A549 (cell line): Measurements from ENCODE around the gene CSTB. TPM values are rescaled to one million over a fixed set of nuclear protein-coding genes. Genes with fewer than 3 reads are reported as not detected.

Source experiments
- ATAC-seq, 2 experiments: fragments of 200-7000 bp in 1 of 2; fragments of >200 bp in 1 of 2; cut with Nextera tagmentation in 1 of 2; cut with Tn5 transposase in 1 of 2; 3 replicates each; pipeline versions ENCODE4 v1.8.0 to v1.9.1; 2018 to 2020; ENCODE audit warnings: mild to moderate bottlenecking in 1 of 2, moderate library complexity in 1 of 2
- CTCF ChIA-PET: fragments of 300-600 bp; sonication (Branson Sonifier 250); formaldehyde crosslinking; extraction: SDS; loops from one replicate; lab custom pipeline; 2021; ENCODE audit warnings: antibody characterized with exemption, inconsistent platforms; lab: Yijun Ruan, JAX
- POLR2A ChIA-PET: fragments of 350-600 bp; formaldehyde crosslinking; extraction: SDS; loops from one replicate; lab custom pipeline; 2021; ENCODE audit warnings: antibody characterized with exemption, inconsistent platforms; lab: Yijun Ruan, JAX
- DNase-seq, 2 experiments: peaks; one replicate each; pipeline versions ENCODE4 v3.0.0 to v3.0.0-alpha.2; 2011 to 2016; ENCODE audit warnings: low read depth in 1 of 2, low spot score in 1 of 2
- FAIRE-seq: peaks from 2 replicates; lab custom pipeline; 2011; peaks lifted over from hg19 to GRCh38; lab: Jason Lieb, UNC
- H3K27ac ChIP-seq, 2 experiments: fragments of >200 bp; sonication (Bioruptor Twin); formaldehyde crosslinking; 3 replicates each; pipeline ENCODE4 v1.5.1; 2016 to 2017
- H3K4me1 ChIP-seq: fragments of >200 bp; sonication (Bioruptor Twin); formaldehyde crosslinking; 3 replicates; pipeline ENCODE4 v1.6.1; 2016
- H3K4me2 ChIP-seq: fragments of >200 bp; sonication (Bioruptor Twin); formaldehyde crosslinking; 3 replicates; pipeline ENCODE4 v1.6.1; 2016
- H3K4me3 ChIP-seq: fragments of >200 bp; sonication (Bioruptor Twin); formaldehyde crosslinking; 3 replicates; pipeline ENCODE4 v1.5.1; 2016
- H3K9me3 ChIP-seq: fragments of >200 bp; sonication (Bioruptor Twin); formaldehyde crosslinking; 3 replicates; pipeline ENCODE4 v1.6.1; 2016
- CHD2 ChIP-seq: fragments of 150-350 bp; IDR thresholded peaks from 2 replicates; pipeline ENCODE4 v1.6.1; 2014; ENCODE audit warnings: low read length; ENCODE audit not compliant: partially characterized antibody
- JUN ChIP-seq, 2 experiments: fragments of >200 bp; sonication (Bioruptor Twin); formaldehyde crosslinking; IDR thresholded peaks; 2 replicates in 1 of 2; 3 replicates in 1 of 2; pipeline ENCODE4 v1.6.1; 2016 to 2017
- KDM1A ChIP-seq: fragments of 200-600 bp; sonication (generic); IDR thresholded peaks from 2 replicates; pipeline ENCODE4 v1.6.1; 2016; ENCODE audit warnings: low read depth, mild to moderate bottlenecking
- MYC ChIP-seq: IDR thresholded peaks from 2 replicates; pipeline ENCODE4 v1.6.1; 2012; ENCODE audit warnings: mild to moderate bottlenecking, inconsistent platforms, low read length, improper control_type of control experiment, borderline replicate concordance
- NPAS2 ChIP-seq: fragments of 250-450 bp; sonication (Bioruptor Pico); IDR thresholded peaks from 2 replicates; pipeline ENCODE4 v1.8.0; 2022; ENCODE audit warnings: mild to moderate bottlenecking, moderate library complexity, borderline replicate concordance
- RAD21 ChIP-seq, 2 experiments: fragments of >200 bp in 1 of 2; sonication (Bioruptor Twin) in 1 of 2; formaldehyde crosslinking in 1 of 2; IDR thresholded peaks in 1 of 2; conservative IDR thresholded peaks in 1 of 2; 2 replicates in 1 of 2; 3 replicates in 1 of 2; pipeline ENCODE4 v1.6.1; 2012 to 2018; ENCODE audit warnings: inconsistent platforms in 1 of 2
- RFX5 ChIP-seq: fragments of 450-650 bp; IDR thresholded peaks from 2 replicates; pipeline ENCODE4 v1.7.1; 2014; ENCODE audit warnings: antibody characterized with exemption, mild to moderate bottlenecking, moderate library complexity
- TFCP2L1 ChIP-seq: fragments of 250-450 bp; sonication (Bioruptor Pico); IDR thresholded peaks from 2 replicates; pipeline ENCODE4 v1.5.0; 2021; ENCODE audit warnings: mild to moderate bottlenecking
- WGBS: methylation state at CpG from one replicate; pipeline ENCODE4 v1.1.6; 2017; ENCODE audit errors: missing lambda C conversion rate; 5-methylcytosine and 5-hydroxymethylcytosine counted together
- polyA plus RNA-seq, 4 experiments: library from polyadenylated mRNA; depleted of rRNA in 3 of 4; stranded (reverse); fragments of >200 nt; fragmentation: RNase III in 1 of 4; extraction: RNeasy Plus Mini Kit Qiagen cat#74134 plus additional on column Dnase treatment in 1 of 4; gene quantifications; 2 replicates in 3 of 4; 3 replicates in 1 of 4; pipeline ENCODE4 v1.2.3, GENCODE V29; 2011 to 2017
- TF ChIP-seq, protein P1 (sequence below): fragments of 250-450 bp; sonication (Bioruptor Pico); IDR thresholded peaks from 2 replicates; pipeline ENCODE4 v1.5.0; 2021; ENCODE audit warnings: mild to moderate bottlenecking, moderate library complexity, borderline replicate concordance
- TF ChIP-seq, protein P2 (sequence below): fragments of >200 bp; sonication (Bioruptor Twin); formaldehyde crosslinking; IDR thresholded peaks from 3 replicates; pipeline ENCODE4 v1.5.1; 2016
- TF ChIP-seq, protein P3 (sequence below): fragments of 250-450 bp; sonication (Bioruptor Pico); IDR thresholded peaks from 2 replicates; pipeline ENCODE4 v1.5.0; 2020; ENCODE audit warnings: low read depth, mild to moderate bottlenecking, moderate library complexity

The CSTB gene
- polyA plus RNA-seq, 2 of the 4 experiments (the other 2 are of a cell fraction) = 42.9 to 101 TPM

DNA sequence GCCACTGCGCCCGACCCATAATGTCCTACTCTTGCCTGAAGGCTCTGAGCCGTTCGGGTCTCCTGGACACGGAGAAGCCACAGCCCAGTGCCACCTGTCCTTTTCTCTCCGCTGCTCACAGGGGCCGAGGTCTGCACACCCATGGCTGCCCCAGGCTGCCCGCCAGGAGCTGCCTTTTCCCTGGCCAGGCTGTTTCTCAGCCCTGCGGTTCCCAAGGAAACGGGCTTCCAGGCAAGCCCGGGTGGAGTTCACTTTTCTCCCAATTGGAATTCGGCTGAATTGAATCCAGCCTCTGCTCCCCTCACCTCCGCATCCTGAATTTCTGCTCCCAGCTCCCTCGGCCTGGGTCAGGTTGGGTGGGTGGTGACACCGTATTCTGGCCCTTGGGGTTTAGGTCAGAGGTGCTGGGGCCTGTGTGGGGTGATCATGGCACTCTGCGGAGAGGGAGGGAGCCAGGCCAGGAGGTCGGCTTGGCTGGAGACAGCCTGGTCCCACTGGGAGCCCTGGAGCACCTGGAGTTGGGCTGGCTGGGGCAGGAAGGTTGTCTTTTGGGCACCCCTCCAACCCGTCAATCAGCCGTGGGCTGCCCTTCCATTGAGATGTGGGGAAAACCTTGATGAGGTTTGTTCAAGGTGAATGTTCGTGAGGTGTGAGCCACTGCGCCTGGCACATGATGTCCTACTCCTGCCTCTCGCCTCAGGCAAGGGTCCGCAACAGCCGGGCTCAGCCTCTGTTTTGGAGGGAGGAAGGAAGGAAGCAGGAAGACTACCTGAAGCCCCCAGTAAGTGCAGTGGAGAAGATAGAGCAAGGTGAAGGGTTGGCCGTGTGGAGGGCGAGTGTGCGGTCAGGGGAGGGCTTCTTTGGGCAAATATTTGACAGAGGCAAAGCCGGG, 38.4 kb upstream of the CSTB start (continued):
- TF ChIP-seq, protein P1, sequence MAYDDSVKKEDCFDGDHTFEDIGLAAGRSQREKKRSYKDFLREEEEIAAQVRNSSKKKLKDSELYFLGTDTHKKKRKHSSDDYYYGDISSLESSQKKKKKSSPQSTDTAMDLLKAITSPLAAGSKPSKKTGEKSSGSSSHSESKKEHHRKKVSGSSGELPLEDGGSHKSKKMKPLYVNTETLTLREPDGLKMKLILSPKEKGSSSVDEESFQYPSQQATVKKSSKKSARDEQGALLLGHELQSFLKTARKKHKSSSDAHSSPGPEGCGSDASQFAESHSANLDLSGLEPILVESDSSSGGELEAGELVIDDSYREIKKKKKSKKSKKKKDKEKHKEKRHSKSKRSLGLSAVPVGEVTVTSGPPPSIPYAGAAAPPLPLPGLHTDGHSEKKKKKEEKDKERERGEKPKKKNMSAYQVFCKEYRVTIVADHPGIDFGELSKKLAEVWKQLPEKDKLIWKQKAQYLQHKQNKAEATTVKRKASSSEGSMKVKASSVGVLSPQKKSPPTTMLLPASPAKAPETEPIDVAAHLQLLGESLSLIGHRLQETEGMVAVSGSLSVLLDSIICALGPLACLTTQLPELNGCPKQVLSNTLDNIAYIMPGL (CRISPR knock-in tag) = no peak
- TF ChIP-seq MYC = no peak
- TF ChIP-seq, all 56 proteins: peak for 0

DNA sequence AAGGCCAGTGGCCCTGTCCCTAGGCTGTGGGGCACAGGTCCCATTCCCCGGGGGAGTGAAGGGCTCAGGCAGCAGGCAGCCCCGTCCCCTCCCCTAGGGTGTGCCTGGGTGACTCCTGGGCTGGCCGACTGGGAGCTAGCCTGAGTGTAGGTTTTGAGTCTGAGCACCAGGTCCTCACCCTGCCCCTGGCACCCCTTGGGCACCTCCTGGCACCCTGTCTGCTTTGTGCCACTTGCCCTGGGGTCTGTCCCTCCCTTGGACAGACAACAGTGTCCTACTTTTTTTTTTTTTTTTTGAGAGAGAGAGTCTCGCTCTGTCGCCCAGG, 37.5 kb upstream of the CSTB start:
- 100% methylated on average over 1 of the region's 5 CpGs for WGBS
- FAIRE-seq (no peak), DNase-seq (no peak), ATAC-seq (no peak)
- Histone ChIP-seq H3K4me2 (no peak overlapping the region), H3K4me1 (peaks cover 9% of the 10 kb centered on the region; the same call in 1 of the 3 replicates), H3K27ac (no peak overlapping the region), H3K9me3 (no peaks in the 10 kb centered on the region), H3K4me3 (no peak overlapping the region)
- POLR2A ChIA-PET = no interaction called here
- no peak for TF ChIP-seq KDM1A
- no peak for TF ChIP-seq CHD2
- no peak for TF ChIP-seq RAD21 (conservative IDR thresholded peaks at IDR 0.05 in 1 of 2, IDR thresholded peaks at IDR 0.05 in 1 of 2)
- TF ChIP-seq RFX5 = no peak
- CTCF ChIA-PET = interaction anchor here (0.6 to 0.8 kb wide), 2 partner anchors 162 to 857 kb away, joined by 3 to 4 read pairs; no protein-coding TSS in a partner anchor

DNA sequence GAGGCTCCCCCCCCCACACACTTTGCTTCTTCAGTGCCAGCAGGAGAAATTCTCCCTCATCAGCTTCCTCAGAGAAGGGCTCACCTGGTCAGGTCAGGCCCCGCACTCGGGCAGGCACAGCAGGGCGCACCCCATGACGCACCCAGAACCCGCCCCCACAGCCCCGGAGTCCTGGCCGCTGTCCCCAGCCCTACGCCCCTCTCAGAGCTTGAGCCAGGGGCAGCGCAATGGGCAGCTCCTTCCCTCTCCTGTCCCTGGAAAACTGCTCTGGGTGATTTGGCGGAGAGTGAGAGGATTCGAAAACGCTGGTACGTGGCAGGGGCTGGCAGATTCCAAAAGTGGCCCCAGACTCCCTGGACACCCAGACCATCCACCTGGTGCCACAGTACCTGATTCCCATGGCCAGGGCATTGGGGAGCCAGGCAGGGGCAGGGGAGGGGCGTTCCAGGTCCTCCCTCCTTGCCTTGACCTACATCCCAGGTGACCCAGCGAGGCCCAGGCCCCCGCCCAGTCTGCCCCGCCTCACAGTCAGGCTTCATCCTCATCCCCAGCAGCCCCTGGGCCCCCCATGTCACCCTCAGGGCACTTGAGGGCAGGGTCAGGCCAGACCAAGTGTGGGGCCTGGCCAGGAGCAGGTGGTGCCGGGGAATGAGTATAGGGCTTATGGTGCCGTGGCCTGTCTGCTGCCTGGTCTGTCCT, 37.0 kb upstream of the CSTB start:
- Histone ChIP-seq H3K9me3 (no peaks in the 10 kb centered on the region), H3K27ac (no peak overlapping the region), H3K4me2 (no peak overlapping the region), H3K4me1 (peaks cover 9% of the 10 kb centered on the region; the same call in 1 of the 3 replicates), H3K4me3 (no peak overlapping the region)
- POLR2A ChIA-PET = no interaction called here
- FAIRE-seq = no peak
- no peak for ATAC-seq
- 97% methylated on average over 4 of the region's 19 CpGs for WGBS
- no peak for DNase-seq
- CTCF ChIA-PET = interaction anchor here (0.6 to 4.5 kb wide), 2 partner anchors 128 to 857 kb away, joined by 3 to 24 read pairs; no protein-coding TSS in a partner anchor
- no peak for TF ChIP-seq TFCP2L1 (CRISPR knock-in tag)
- TF ChIP-seq, protein P2, sequence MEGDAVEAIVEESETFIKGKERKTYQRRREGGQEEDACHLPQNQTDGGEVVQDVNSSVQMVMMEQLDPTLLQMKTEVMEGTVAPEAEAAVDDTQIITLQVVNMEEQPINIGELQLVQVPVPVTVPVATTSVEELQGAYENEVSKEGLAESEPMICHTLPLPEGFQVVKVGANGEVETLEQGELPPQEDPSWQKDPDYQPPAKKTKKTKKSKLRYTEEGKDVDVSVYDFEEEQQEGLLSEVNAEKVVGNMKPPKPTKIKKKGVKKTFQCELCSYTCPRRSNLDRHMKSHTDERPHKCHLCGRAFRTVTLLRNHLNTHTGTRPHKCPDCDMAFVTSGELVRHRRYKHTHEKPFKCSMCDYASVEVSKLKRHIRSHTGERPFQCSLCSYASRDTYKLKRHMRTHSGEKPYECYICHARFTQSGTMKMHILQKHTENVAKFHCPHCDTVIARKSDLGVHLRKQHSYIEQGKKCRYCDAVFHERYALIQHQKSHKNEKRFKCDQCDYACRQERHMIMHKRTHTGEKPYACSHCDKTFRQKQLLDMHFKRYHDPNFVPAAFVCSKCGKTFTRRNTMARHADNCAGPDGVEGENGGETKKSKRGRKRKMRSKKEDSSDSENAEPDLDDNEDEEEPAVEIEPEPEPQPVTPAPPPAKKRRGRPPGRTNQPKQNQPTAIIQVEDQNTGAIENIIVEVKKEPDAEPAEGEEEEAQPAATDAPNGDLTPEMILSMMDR = no peak
- TF ChIP-seq, protein P3, sequence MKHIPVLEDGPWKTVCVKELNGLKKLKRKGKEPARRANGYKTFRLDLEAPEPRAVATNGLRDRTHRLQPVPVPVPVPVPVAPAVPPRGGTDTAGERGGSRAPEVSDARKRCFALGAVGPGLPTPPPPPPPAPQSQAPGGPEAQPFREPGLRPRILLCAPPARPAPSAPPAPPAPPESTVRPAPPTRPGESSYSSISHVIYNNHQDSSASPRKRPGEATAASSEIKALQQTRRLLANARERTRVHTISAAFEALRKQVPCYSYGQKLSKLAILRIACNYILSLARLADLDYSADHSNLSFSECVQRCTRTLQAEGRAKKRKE (CRISPR knock-in tag) = no peak
- TF ChIP-seq NPAS2 (CRISPR knock-in tag) = no peak
- TF ChIP-seq JUN (IDR thresholded peaks at IDR 0.05) = no peak
